Mucosa of rectum (tissue), 2 donors: Measurements from ENCODE around the gene JMJD1C.
"Not testable (repeated sequence)": the region's sequence is repeated elsewhere in the genome, so short reads cannot be mapped to it uniquely, and the experiment has no call there.

Source experiments
- H3K27ac ChIP-seq, 2 donors: one replicate each; pipeline ENCODE4 v1.7.0; 2013; ENCODE audit warnings: inconsistent platforms in 2 of 2, low read depth in 2 of 2, low read length in 2 of 2
- H3K27me3 ChIP-seq, 2 donors: one replicate each; pipeline ENCODE4 v1.7.0; 2013; ENCODE audit warnings: low read length in 2 of 2; ENCODE audit not compliant: control insufficient read depth in 2 of 2, insufficient read depth in 2 of 2
- H3K36me3 ChIP-seq, 2 donors: one replicate each; pipeline ENCODE4 v1.7.0; 2013; ENCODE audit warnings: low read length in 2 of 2; ENCODE audit not compliant: control insufficient read depth in 2 of 2, insufficient read depth in 2 of 2
- H3K4me1 ChIP-seq, 2 donors: one replicate each; pipeline ENCODE4 v1.7.0; 2013; ENCODE audit warnings: low read length in 2 of 2, mild to moderate bottlenecking in 1 of 2; ENCODE audit not compliant: control insufficient read depth in 2 of 2, insufficient read depth in 2 of 2
- H3K4me3 ChIP-seq, 2 donors: one replicate each; pipeline ENCODE4 v1.7.0; 2013; ENCODE audit warnings: low read length in 2 of 2
- H3K9ac ChIP-seq, 2 donors: one replicate each; pipeline ENCODE4 v1.7.0; 2013; ENCODE audit warnings: low read length in 2 of 2, low read depth in 1 of 2, mild to moderate bottlenecking in 1 of 2
- H3K9me3 ChIP-seq, 2 donors: one replicate each; pipeline ENCODE4 v1.7.0; 2013; ENCODE audit warnings: low read length in 2 of 2; ENCODE audit not compliant: control insufficient read depth in 2 of 2
- donor health status: healthy.
- donor health status: Normal muscosa, but diverticular disease.

Gene JMJD1C

GRCh38 chr10:63384675-63385074, 81.1 kb downstream of the JMJD1C start:
- H3K27ac ChIP-seq = no peak overlapping the region
- H3K4me3 ChIP-seq = no peak overlapping the region
- H3K27me3 ChIP-seq = no peaks in the 10 kb centered on the region
- no peaks in the 10 kb centered on the region for H3K4me1 ChIP-seq
- no peak overlapping the region for H3K9ac ChIP-seq
- no peaks in the 10 kb centered on the region for H3K9me3 ChIP-seq
- peaks cover 0 to 2% of the 10 kb centered on the region in 2 donors for H3K36me3 ChIP-seq

DNA sequence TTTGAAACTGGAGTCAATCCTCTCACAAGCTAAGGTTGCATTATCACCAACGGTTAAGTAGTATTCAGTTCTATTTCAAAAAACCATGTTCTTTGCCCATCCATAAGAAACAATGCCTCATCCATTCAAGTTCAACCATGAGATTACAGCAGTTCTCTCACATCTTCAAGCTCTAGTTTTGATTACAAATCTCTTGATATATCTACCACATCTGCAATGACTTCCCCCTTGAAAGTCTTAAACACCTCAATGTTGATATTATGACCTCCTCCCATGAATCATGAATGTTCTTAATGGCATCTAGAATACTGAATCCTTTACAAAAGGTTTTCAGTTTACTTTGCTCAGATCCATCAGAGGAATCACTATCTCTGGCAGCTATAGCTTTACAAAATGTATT, 81.8 kb downstream of the JMJD1C start:
- Histone ChIP-seq H3K27ac (no peak overlapping the region), H3K27me3 (no peaks in the 10 kb centered on the region), H3K9me3 (no peaks in the 10 kb centered on the region), H3K4me3 (no peak overlapping the region), H3K36me3 (peaks cover 0 to 2% of the 10 kb centered on the region in 2 donors), H3K4me1 (no peaks in the 10 kb centered on the region), H3K9ac (no peak overlapping the region)

GRCh38 chr10:63383141-63383540, 82.6 kb downstream of the JMJD1C start:
- H3K27ac ChIP-seq = no peak overlapping the region
- peaks cover 0 to 2% of the 10 kb centered on the region in 2 donors for H3K36me3 ChIP-seq
- H3K4me1 ChIP-seq = no peaks in the 10 kb centered on the region
- no peak overlapping the region for H3K9ac ChIP-seq
- H3K27me3 ChIP-seq = no peaks in the 10 kb centered on the region
- H3K4me3 ChIP-seq = no peak overlapping the region
- no peaks in the 10 kb centered on the region for H3K9me3 ChIP-seq

GRCh38 chr10:63382066-63382465, 83.7 kb downstream of the JMJD1C start:
- no peak overlapping the region for H3K27ac ChIP-seq
- H3K4me1 ChIP-seq = no peaks in the 10 kb centered on the region
- H3K4me3 ChIP-seq = no peak overlapping the region
- H3K9me3 ChIP-seq = no peaks in the 10 kb centered on the region
- H3K36me3 ChIP-seq = peaks cover 0 to 2% of the 10 kb centered on the region in 2 donors
- no peak overlapping the region for H3K9ac ChIP-seq
- no peaks in the 10 kb centered on the region for H3K27me3 ChIP-seq

GRCh38 chr10:63377305-63377661, 88.5 kb downstream of the JMJD1C start:
- not testable (repeated sequence) for H3K4me3 ChIP-seq

DNA sequence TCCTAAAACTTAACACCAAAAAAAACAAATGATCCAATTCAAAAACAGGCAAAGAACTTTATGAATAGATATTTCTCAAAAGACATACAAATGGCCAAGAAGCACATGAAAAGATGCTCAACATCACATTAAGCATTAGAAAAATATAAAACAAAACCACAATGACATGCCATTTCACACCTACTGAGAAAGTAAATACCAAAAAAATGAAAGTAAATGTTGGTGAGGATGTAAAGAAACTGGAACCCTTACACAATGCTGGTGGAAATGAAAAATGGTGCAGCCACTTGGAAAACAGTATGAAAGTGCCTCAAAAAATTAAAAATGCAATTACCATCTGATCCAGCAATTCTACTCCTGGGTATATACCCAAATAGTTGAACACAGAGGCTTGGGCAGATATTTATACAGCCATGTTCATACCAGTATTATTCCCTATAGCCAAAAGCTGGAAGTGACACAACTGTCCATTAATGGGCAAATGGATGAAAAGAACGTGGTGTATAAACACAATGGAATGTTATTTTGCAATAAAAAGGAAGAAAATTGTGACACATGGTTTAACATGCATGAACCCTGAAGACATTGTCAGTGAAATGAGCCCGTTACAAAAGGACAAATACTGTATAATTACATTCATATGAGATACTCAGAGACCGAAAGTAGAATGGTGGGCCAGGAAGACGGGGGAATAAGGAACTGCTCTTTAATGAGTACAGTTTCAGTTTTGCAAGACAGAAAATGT, 89.0 kb downstream of the JMJD1C start:
- Histone ChIP-seq H3K4me3 (no peak overlapping the region), H3K27ac (no peak overlapping the region), H3K9ac (no peak overlapping the region), H3K4me1 (no peaks in the 10 kb centered on the region), H3K9me3 (no peaks in the 10 kb centered on the region), H3K36me3 (peaks cover 0 to 2% of the 10 kb centered on the region in 2 donors), H3K27me3 (no peaks in the 10 kb centered on the region)

More at GRCh38 chr10:63377305-63377661, 88.5 kb downstream of the JMJD1C start:
- not testable (repeated sequence) for H3K9me3 ChIP-seq, H3K4me1 ChIP-seq, H3K27ac ChIP-seq, H3K36me3 ChIP-seq, H3K27me3 ChIP-seq, H3K9ac ChIP-seq

DNA sequence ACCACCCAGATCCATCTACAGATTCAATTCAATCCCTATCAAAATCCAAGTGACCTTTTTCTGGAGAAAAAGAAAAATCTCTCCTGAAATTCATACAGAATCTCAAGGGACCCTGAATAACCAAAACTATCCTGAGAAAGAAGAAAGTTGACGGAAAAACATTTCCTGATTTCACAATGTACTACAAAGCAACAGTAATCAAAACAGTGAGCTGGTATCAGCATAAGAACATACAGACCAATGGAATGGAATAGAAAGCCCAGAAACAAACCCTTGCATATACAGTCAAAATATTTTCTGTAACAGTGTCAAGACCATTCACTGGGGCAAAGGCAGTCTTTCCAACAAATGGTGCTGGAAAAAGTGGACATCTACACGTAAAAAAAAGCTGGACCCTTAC, 89.9 kb downstream of the JMJD1C start:
- Histone ChIP-seq H3K9me3 (no peaks in the 10 kb centered on the region), H3K36me3 (peaks cover 0 to 2% of the 10 kb centered on the region in 2 donors), H3K27ac (no peak overlapping the region), H3K4me3 (no peak overlapping the region), H3K9ac (no peak overlapping the region), H3K27me3 (no peaks in the 10 kb centered on the region), H3K4me1 (no peaks in the 10 kb centered on the region)

DNA sequence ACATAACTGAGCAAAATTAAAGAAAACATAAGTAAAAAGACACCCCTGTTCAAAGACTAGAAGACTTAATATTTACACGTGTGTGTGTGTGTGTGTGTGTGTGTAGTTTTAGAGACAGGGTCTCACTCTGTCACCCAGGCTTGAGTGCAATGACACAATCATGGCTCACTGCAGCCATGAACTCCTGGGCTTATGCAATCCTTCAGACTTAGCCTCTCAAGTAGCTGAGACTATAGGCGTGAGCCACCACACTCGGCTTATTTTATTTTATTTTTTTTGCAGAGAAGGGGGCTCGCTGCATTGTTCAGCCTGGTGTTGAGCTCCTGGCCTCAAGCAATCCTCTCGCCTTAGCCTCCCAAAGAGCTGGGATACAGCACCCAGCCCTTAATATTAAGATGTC, 90.3 kb downstream of the JMJD1C start:
- Histone ChIP-seq H3K4me1 (no peaks in the 10 kb centered on the region), H3K9ac (no peak overlapping the region), H3K36me3 (peaks cover 0 to 2% of the 10 kb centered on the region in 2 donors), H3K4me3 (no peak overlapping the region), H3K9me3 (no peaks in the 10 kb centered on the region), H3K27ac (no peak overlapping the region), H3K27me3 (no peaks in the 10 kb centered on the region)

DNA sequence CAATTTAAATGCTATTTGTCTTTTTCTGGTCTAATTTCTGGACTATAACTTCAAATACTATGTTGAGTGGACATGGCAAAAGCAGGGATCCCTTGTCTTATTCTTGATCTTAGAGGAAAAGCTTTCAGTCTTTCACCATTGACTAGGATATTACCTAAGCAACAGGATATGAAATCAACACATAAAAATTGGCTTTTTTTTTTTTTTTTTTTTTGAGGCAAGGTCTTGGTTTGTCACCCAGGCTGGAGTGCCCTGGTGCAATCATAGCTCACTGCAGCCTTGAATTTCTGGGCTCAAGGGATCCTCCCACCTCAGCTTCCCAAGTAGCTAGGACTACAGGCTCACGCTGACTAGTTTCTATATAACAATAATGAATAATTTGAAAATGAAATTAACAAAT, 90.8 kb downstream of the JMJD1C start:
- Histone ChIP-seq H3K27me3 (no peaks in the 10 kb centered on the region), H3K4me1 (no peaks in the 10 kb centered on the region), H3K36me3 (no peaks in the 10 kb centered on the region), H3K27ac (no peak overlapping the region), H3K4me3 (no peak overlapping the region), H3K9ac (no peak overlapping the region), H3K9me3 (no peaks in the 10 kb centered on the region)

DNA sequence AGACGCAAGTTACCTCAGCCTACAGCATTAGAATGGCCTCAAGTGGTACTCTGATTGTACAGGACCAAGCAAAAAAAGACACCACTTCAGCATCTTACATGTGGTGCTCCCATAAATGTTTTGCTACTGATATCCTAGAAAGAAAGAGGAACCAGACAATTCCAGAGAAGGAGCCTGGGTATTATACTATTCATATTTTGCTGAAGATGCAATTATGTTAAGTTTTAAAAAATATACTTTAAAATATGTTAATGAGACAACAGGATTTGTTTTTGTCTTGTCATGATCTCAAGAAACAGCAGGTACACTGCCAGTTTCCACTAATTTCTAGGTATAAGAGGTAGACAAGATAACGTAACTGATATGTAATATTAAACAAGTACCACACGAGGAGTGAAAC, 92.6 kb downstream of the JMJD1C start:
- Histone ChIP-seq H3K9ac (no peak overlapping the region), H3K36me3 (no peaks in the 10 kb centered on the region), H3K27ac (no peak overlapping the region)

More for the DNA sequence above, 92.6 kb downstream of the JMJD1C start:
- H3K4me3 ChIP-seq = no peak overlapping the region
- no peaks in the 10 kb centered on the region for H3K27me3 ChIP-seq
- no peaks in the 10 kb centered on the region for H3K9me3 ChIP-seq
- H3K4me1 ChIP-seq = no peaks in the 10 kb centered on the region
